Naive thymus-derived CD4-positive, alpha-beta T cell (primary cell): ENCODE results near the gene RBAK. TPM values are rescaled to one million over a fixed set of nuclear protein-coding genes. Genes with fewer than 3 reads are reported as not detected.

Source experiments
- ATAC-seq: fragments of 150-1000 bp; cut with Tn5 transposase; 2 replicates; pipeline ENCODE4 v1.10.0; 2021; ENCODE audit warnings: mild to moderate bottlenecking, moderate library complexity
- CTCF ChIA-PET: fragments of 350-600 bp; sonication (Branson Sonifier 250); formaldehyde crosslinking; loops from one replicate; lab custom pipeline; 2021; ENCODE audit warnings: antibody characterized with exemption; lab: Charles Lee
- POLR2A ChIA-PET: fragments of 350-600 bp; sonication (Branson Sonifier 250); formaldehyde crosslinking; loops from one replicate; lab custom pipeline; 2021; ENCODE audit warnings: antibody characterized with exemption, inconsistent platforms; lab: Charles Lee
- DNase-seq, 9 donors: peaks; one replicate each; pipeline versions ENCODE4 v3.0.0 to v3.0.0-alpha.2; 2020 to 2022; ENCODE audit warnings: mixed read lengths in 1 of 9
- H3K27ac ChIP-seq: one replicate; pipeline ENCODE4 v1.7.0; 2013; ENCODE audit warnings: mild to moderate bottlenecking, low read depth, low read length, moderate library complexity
- H3K27me3 ChIP-seq, 2 donors: one replicate each; pipeline ENCODE4 v1.7.0; 2013; ENCODE audit warnings: low read length in 2 of 2, mild to moderate bottlenecking in 2 of 2, moderate library complexity in 2 of 2; ENCODE audit not compliant: control insufficient read depth in 2 of 2, insufficient read depth in 2 of 2
- H3K36me3 ChIP-seq, 3 experiments: 1 replicate in 2 of 3; 2 replicates in 1 of 3; pipeline ENCODE4 v1.7.0; 2013; ENCODE audit warnings: low read length in 3 of 3, mild to moderate bottlenecking in 3 of 3, moderate library complexity in 1 of 3; ENCODE audit not compliant: insufficient read depth in 3 of 3, control insufficient read depth in 2 of 3
- H3K4me1 ChIP-seq, 2 donors: one replicate each; pipeline ENCODE4 v1.7.0; 2013; ENCODE audit warnings: low read length in 2 of 2, mild to moderate bottlenecking in 2 of 2, moderate library complexity in 1 of 2; ENCODE audit not compliant: control insufficient read depth in 2 of 2, insufficient read depth in 2 of 2
- H3K4me3 ChIP-seq: 2 replicates; pipeline ENCODE4 v1.7.0; 2013; ENCODE audit warnings: mild to moderate bottlenecking, low read length
- H3K9me3 ChIP-seq, 3 experiments: 1 replicate in 2 of 3; 2 replicates in 1 of 3; pipeline ENCODE4 v1.7.0; 2013; ENCODE audit warnings: low read length in 3 of 3; ENCODE audit not compliant: control insufficient read depth in 2 of 3
- H3K27ac Mint-ChIP-seq, 9 donors: one replicate each; pipeline ENCODE4 v1.8.0; 2020 to 2022; ENCODE audit warnings: mixed read lengths in 9 of 9, mild to moderate bottlenecking in 8 of 9, moderate library complexity in 5 of 9, inconsistent platforms in 2 of 9
- H3K27me3 Mint-ChIP-seq, 5 donors: one replicate each; pipeline ENCODE4 v1.8.0; 2021 to 2022; ENCODE audit warnings: mixed read lengths in 5 of 5, mild to moderate bottlenecking in 1 of 5
- H3K36me3 Mint-ChIP-seq, 5 donors: one replicate each; pipeline ENCODE4 v1.8.0; 2020 to 2022; ENCODE audit warnings: mixed read lengths in 5 of 5, mild to moderate bottlenecking in 3 of 5, inconsistent platforms in 1 of 5
- H3K4me1 Mint-ChIP-seq, 7 donors: one replicate each; pipeline ENCODE4 v1.8.0; 2020 to 2022; ENCODE audit warnings: mixed read lengths in 7 of 7, mild to moderate bottlenecking in 3 of 7, inconsistent platforms in 1 of 7
- H3K4me3 Mint-ChIP-seq, 10 donors: one replicate each; pipeline ENCODE4 v1.8.0; 2020 to 2022; ENCODE audit warnings: mild to moderate bottlenecking in 10 of 10, mixed read lengths in 10 of 10, moderate library complexity in 6 of 10, inconsistent platforms in 2 of 10
- H3K9me3 Mint-ChIP-seq, 11 donors: one replicate each; pipeline ENCODE4 v1.8.0; 2020 to 2022; ENCODE audit warnings: mixed read lengths in 11 of 11, mild to moderate bottlenecking in 4 of 11, inconsistent platforms in 1 of 11, moderate library complexity in 1 of 11
- intact Hi-C, 2 donors: fragments of 100-400 bp; cut with micrococcal nuclease; formaldehyde crosslinking; loops; one replicate each; pipeline ENCODE4 v1.15.1; 2023
- polyA plus RNA-seq, 2 donors: library from polyadenylated mRNA; unstranded; fragments of 300-500 nt; fragmentation: Illumina TruSeq; gene quantifications; one replicate each; pipeline ENCODE4 v1.2.3, GENCODE V29; 2021
- total RNA-seq, 6 experiments: library from RNA in 5 of 6; stranded (reverse) in 5 of 6; gene quantifications; 1 replicate in 5 of 6; 2 replicates in 1 of 6; pipeline ENCODE4 v1.2.3 and lab custom pipeline; 2021 to 2026

RBAK gene
- total and polyA plus RNA-seq, 7 experiments from 2014 or later = 4.1 to 21.8 (median 16.9) TPM

DNA sequence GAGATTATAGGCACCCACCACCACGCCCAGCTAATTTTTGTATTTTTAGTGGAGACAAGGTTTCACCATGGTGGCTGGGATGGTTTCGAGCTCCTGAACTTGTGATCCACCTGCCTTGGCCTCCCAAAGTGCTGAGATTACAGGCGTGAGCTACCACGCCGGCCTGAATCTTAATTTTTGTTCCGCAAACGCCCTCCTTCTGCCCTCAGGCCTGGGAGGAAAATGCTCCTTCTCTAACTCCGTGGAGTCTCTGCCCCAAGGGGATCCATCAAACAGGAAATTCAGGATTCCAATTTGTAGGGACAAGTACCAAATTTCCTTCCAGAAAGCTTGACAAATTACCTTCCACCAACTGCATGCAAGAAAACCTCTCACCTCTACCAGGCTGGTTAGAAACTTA, 43.2 kb downstream of the RBAK start:
- Histone ChIP-seq H3K27me3 (no peaks in the 10 kb centered on the region), H3K9me3 (peaks cover 0 to 5% (median 2%) of the 10 kb centered on the region in 3 experiments), H3K4me1 (no peaks in the 10 kb centered on the region), H3K36me3 (no peaks in the 10 kb centered on the region), H3K27ac (no peak overlapping the region), H3K4me3 (no peak overlapping the region)
- CTCF ChIA-PET = interaction anchor here (0.6 to 1.1 kb wide), 3 partner anchors 21 to 1829 kb away, joined by 3 to 4 read pairs (median 3); no protein-coding TSS in a partner anchor
- DNase-seq (no peak), ATAC-seq (no peak)
- peaks cover 0 to 3% (median 1%) of the 10 kb centered on the region in 5 donors for H3K36me3 Mint-ChIP-seq
- no peak overlapping the region for H3K4me3 Mint-ChIP-seq
- POLR2A ChIA-PET = interaction anchor here (0.6 kb wide), 1 partner anchor 1042 kb away, joined by 3 read pairs; no protein-coding TSS in a partner anchor
- peaks cover 3 to 17% (median 6%) of the 10 kb centered on the region in 11 donors for H3K9me3 Mint-ChIP-seq
- H3K4me1 Mint-ChIP-seq = peaks cover 0 to 11% (median 4%) of the 10 kb centered on the region in 7 donors
- intact Hi-C loops = loop anchor here in 1 of 2 donors (5.0 kb wide), 1 partner anchor 242 kb away; no protein-coding TSS in a partner anchor
- H3K27me3 Mint-ChIP-seq = peaks cover 0 to 9% (median 0%) of the 10 kb centered on the region in 5 donors
- no peak overlapping the region for H3K27ac Mint-ChIP-seq

DNA sequence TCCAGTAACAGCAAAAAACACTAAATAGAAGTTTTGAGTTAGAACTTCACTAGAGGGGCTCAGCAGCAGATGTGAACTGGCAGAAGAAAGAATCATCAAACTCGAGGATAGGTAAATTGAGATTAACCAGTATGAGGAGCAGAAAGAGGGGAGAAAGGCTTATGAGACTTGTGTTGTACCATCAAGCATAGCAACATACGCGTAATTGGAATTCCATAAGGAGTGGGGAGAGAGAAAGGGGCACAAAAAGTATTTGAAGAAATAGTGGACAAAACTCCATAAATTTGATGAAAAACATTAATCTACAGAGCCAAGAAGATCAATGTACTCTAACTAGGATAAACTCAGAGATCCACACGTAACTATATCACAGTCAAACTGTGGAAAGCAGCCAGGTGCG, 48.3 kb downstream of the RBAK start:
- peaks cover 3 to 10% (median 7%) of the 10 kb centered on the region in 5 donors for H3K36me3 Mint-ChIP-seq
- CTCF ChIA-PET = no interaction called here
- no peak overlapping the region for H3K4me3 Mint-ChIP-seq

GRCh38 chr7:5094641-5095040, 49.0 kb downstream of the RBAK start:
- CTCF ChIA-PET = no interaction called here
- H3K27ac Mint-ChIP-seq = no peak overlapping the region
- Histone ChIP-seq H3K36me3 (no peaks in the 10 kb centered on the region), H3K27me3 (no peaks in the 10 kb centered on the region), H3K4me1 (no peaks in the 10 kb centered on the region), H3K4me3 (no peak overlapping the region), H3K9me3 (peaks cover 0 to 19% (median 7%) of the 10 kb centered on the region in 3 experiments), H3K27ac (no peak overlapping the region)
- no peak overlapping the region for H3K4me3 Mint-ChIP-seq
- peaks cover 0 to 2% (median 0%) of the 10 kb centered on the region in 7 donors for H3K4me1 Mint-ChIP-seq
- H3K9me3 Mint-ChIP-seq = peaks cover 7 to 62% (median 22%) of the 10 kb centered on the region in 11 donors
- intact Hi-C loops = no loop called here
- peaks cover 3 to 10% (median 7%) of the 10 kb centered on the region in 5 donors for H3K36me3 Mint-ChIP-seq
- no peaks in the 10 kb centered on the region for H3K27me3 Mint-ChIP-seq
- POLR2A ChIA-PET = no interaction called here
- DNase-seq (no peak), ATAC-seq (no peak)

More for the DNA sequence above, 48.3 kb downstream of the RBAK start:
- intact Hi-C loops = no loop called here
- Histone ChIP-seq H3K27ac (no peak overlapping the region), H3K4me3 (no peak overlapping the region), H3K4me1 (no peaks in the 10 kb centered on the region), H3K36me3 (no peaks in the 10 kb centered on the region), H3K27me3 (no peaks in the 10 kb centered on the region), H3K9me3 (peaks cover 0 to 19% (median 7%) of the 10 kb centered on the region in 3 experiments)
- H3K9me3 Mint-ChIP-seq = peaks cover 5 to 57% (median 22%) of the 10 kb centered on the region in 11 donors
- ATAC-seq (no peak), DNase-seq (no peak)
- H3K4me1 Mint-ChIP-seq = peaks cover 0 to 2% (median 0%) of the 10 kb centered on the region in 7 donors
- peak overlapping the region in 2 of 9 donors; percentile 32 to 67 for H3K27ac Mint-ChIP-seq
- H3K27me3 Mint-ChIP-seq = peaks cover 0 to 1% (median 0%) of the 10 kb centered on the region in 5 donors
- POLR2A ChIA-PET = no interaction called here

DNA sequence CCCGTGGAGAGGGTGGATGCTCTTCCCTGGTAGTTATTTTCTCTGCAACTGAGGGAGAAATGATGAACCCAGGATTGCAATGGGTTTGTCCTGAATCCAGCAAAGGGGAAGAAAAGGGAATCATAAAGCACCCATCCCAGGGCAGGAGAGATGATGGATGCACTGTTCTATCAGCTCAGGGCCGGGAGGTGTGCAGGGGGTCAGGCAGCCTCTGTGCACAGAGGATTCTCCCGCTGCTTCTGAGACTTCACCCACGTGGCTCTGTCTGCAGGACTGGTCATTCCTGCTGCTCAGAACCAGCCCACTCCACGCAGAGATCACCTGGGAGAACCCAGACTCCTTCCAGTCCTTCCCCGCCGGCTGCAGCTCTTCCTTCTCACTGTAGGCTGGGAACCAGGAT, 70.7 kb downstream of the RBAK start:
- peak overlapping the region in 2 of 9 donors; percentile 46 to 66 for H3K27ac Mint-ChIP-seq
- ChIA-PET CTCF (no interaction called here), POLR2A (no interaction called here)
- Histone ChIP-seq H3K4me1 (no peaks in the 10 kb centered on the region), H3K9me3 (no peaks in the 10 kb centered on the region), H3K27me3 (no peaks in the 10 kb centered on the region), H3K36me3 (no peaks in the 10 kb centered on the region), H3K4me3 (no peak overlapping the region), H3K27ac (no peak overlapping the region)
- ATAC-seq = no peak
- peaks cover 0 to 2% (median 0%) of the 10 kb centered on the region in 11 donors for H3K9me3 Mint-ChIP-seq
- peaks cover 0 to 17% (median 3%) of the 10 kb centered on the region in 5 donors for H3K36me3 Mint-ChIP-seq
- intact Hi-C loops = no loop called here
- no peak for DNase-seq
- H3K4me3 Mint-ChIP-seq = no peak overlapping the region
- peaks cover 0 to 5% (median 0%) of the 10 kb centered on the region in 5 donors for H3K27me3 Mint-ChIP-seq
- peaks cover 0 to 12% (median 0%) of the 10 kb centered on the region in 7 donors for H3K4me1 Mint-ChIP-seq

DNA sequence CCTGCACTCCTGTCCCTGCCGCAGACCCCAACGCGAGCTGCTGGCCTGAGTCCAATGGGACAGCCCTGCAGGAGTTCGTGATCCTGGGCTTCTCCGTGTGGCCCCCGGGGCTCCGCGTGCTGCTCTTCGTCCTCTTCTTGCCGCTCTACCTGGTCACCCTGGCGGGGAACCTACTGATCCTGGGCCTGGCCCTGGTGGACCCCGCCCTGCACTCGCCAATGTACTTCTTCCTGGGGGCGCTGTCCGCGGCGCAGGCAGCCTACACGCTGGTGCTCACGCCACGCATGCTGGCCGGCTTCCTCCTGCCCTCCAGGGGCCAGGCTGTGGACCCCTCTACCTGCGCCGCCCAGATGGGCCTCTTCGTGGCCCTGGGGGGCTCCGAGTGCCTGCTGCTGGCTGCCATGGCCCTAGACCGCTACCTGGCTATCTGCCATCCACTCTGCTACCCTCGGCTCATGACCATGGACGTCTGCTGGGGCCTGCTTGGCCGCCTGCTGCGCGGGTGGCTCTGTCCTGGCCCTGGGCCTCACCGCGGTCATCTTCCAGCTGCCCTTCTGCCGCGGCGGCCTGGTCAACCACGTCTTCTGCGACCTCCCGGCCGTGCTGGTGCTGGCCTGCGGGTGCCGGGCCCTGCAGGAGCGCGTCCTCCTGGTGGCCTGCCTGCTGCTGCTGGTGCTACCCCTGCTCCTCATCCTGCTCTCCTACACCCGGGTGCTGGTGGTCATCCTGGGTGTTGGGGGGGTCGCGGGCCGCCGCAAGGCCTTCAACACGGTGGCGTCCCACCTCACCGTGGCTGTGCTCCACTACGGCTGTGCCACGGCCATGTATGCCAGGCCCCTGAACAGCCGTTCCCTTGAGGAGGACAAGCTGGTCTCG, 71.7 kb downstream of the RBAK start:
- Mint-ChIP-seq H3K27me3 (peaks cover 0 to 4% (median 0%) of the 10 kb centered on the region in 5 donors), H3K4me1 (peaks cover 0 to 8% (median 0%) of the 10 kb centered on the region in 7 donors), H3K27ac (peak overlapping the region in 2 of 9 donors; percentile 6 to 62), H3K36me3 (peaks cover 0 to 13% (median 3%) of the 10 kb centered on the region in 5 donors), H3K4me3 (no peak overlapping the region), H3K9me3 (peaks cover 0 to 2% (median 0%) of the 10 kb centered on the region in 11 donors)
- ChIA-PET POLR2A (no interaction called here), CTCF (no interaction called here)
- intact Hi-C loops = no loop called here
- Histone ChIP-seq H3K27me3 (no peaks in the 10 kb centered on the region), H3K36me3 (no peaks in the 10 kb centered on the region), H3K27ac (no peak overlapping the region), H3K4me3 (no peak overlapping the region), H3K9me3 (no peaks in the 10 kb centered on the region), H3K4me1 (no peaks in the 10 kb centered on the region)
- ATAC-seq = no peak
- DNase-seq = no peak
